NCI-H2171 (cell line): ENCODE data around the gene GRB10.

ENCODE experiments used
- DNase-seq: peaks from one replicate; lab custom pipeline; 2025; lab: John Stamatoyannopoulos, UW

GRB10 gene

DNA sequence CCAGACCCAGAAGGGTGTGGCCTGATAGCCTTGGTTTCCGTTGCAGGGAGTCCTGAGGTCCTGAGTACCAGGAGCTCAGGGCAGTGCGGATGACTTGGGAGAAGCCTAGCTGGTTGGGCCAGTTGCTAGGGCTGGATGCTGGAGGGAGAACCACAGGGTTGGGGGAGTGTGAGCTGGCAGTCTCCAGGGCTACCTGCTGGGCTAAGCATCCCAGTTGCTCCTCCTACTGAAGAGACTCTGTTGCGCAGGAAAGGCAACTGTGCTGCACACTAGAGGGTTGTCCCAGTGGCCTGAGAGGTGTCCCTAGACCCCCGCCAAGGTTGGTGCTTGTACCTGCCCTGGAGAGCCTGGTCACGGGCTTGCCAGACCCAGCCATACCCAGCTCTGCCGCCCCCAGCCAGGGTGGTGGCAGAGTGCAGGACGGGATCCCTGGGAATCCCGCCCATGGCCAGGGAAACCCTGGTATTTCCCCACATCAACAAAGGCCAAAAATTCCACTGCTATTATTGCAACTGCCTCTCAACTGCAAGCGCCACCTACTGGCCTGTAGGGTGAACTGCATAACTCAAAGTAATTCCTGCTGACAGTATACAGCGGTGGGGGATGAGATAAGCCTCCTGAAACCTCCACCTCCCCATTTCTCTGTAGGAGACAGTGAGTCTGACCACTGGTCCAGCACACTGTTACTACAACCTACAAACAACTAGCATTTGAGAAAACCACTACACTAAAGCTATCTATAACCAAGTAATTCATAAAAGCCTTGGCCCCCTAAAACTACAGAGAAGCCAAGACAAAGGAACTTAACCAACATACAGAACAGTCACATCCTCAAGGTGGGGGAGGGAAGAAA is 149.9 kb downstream of the GRB10 start:
- DNase-seq = no peak

- no peak for DNase-seq
Measured at GRCh38 chr7:50631639-50632038, 151.1 kb downstream of the GRB10 start.

- DNase-seq = no peak
Measured at GRCh38 chr7:50631100-50631499, 151.6 kb downstream of the GRB10 start.

- DNase-seq = no peak
Measured at GRCh38 chr7:50629238-50629901, 153.3 kb downstream of the GRB10 start.

- no peak for DNase-seq
Measured at GRCh38 chr7:50628434-50629084, 154.1 kb downstream of the GRB10 start.

- DNase-seq = no peak
Measured at GRCh38 chr7:50627824-50628361, 154.8 kb downstream of the GRB10 start.

GRCh38 chr7:50626286-50626685 is 156.4 kb downstream of the GRB10 start:
- DNase-seq = no peak

DNA sequence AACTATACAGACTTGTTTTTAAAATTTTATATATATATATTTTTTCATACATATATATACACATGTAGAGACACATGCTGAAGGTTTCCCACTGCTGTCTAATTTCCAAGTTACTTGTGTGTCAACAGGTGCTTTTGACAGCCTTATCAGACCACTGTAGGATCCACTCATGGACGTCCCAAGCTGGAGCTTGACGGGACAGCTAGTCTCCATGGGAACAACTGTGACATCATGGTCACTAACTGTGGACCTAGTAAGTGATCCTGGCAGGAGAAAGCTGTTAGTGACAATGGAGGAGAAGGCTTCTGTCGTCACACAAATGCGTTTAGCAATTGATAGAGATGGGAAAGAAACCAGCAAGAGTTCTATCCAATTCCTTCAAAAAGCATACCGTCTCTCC is 157.3 kb downstream of the GRB10 start:
- DNase-seq = no peak

DNA sequence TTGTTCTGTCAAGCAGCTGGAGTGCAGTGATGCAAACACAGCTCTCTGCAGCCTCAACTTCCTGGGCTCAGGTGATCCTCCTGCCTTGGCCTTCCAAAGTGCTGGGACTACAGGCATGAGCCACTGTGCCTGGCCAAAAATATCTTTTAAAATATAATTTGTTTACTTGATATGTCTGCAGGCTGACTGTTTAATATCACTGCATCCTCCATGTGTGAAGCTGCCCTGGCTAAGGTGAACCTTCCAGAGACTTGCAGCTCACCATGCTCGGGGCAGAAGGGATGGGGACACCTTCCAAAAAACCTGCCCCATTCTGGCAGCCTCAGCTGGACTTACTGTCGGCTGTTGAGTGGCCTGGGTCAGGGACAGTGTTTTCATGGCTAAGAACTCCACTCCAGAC is 159.9 kb downstream of the GRB10 start:
- DNase-seq = no peak

GRCh38 chr7:50621973-50622490 is 160.7 kb downstream of the GRB10 start:
- no peak for DNase-seq

DNA sequence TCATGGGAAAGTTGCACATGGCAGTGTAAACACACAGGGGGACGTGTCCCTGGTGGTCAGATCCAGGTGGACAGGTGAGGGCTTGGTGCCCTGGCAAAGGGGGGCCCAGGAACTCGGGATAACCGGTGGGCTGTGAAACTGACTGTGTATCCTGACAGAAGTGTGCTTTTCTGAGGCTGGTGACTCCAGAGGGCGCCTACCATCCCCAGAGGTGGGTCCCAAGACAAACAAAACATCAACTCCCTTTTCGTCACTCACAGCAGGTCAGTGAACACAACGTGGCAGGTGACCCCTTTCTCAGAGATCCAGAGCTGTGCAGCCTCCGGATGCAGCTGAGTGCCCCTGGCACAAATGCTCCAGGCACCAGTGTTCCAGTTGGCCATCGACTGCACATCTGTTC is 161.5 kb downstream of the GRB10 start:
- no peak for DNase-seq

GRCh38 chr7:50620433-50620832 is 162.3 kb downstream of the GRB10 start:
- no peak for DNase-seq

DNA sequence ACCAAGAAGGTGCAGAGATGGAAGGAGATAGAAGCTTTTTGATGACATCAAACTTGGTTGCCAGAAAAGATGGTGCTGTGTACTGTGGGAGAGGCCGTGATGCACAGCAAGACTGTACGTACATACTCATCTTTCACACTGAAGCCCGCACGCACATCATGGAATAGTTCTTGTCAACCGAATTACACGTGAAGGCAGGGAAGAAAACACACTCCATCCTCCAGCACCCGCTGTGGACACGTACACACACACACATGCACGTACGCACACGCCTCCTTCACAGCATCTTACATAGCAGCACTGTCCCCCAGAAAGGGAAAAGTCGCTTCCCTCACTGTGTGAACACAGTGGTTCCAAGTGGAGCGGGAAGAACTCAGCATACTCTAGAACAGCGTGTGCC is 163.0 kb downstream of the GRB10 start:
- no peak for DNase-seq

DNA sequence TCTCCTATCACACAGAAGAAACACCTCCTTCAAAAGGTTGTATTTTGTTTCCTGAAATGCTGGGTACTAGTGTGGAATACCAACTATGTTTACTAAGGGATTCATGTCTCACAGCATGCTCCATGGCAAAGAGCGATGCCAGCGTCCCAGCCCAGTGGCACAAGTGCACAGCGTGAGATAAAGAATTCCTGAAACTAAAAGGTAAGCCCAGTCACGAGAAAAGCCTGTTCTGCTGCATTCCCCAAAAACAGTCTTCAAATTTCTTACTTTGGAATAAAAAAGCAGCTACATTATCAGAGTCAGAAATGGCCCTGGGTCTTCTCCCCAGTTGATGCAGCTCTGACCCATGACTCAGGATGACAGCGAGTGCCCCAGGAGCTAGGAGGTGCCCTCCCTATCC is 164.4 kb downstream of the GRB10 start:
- no peak for DNase-seq

DNA sequence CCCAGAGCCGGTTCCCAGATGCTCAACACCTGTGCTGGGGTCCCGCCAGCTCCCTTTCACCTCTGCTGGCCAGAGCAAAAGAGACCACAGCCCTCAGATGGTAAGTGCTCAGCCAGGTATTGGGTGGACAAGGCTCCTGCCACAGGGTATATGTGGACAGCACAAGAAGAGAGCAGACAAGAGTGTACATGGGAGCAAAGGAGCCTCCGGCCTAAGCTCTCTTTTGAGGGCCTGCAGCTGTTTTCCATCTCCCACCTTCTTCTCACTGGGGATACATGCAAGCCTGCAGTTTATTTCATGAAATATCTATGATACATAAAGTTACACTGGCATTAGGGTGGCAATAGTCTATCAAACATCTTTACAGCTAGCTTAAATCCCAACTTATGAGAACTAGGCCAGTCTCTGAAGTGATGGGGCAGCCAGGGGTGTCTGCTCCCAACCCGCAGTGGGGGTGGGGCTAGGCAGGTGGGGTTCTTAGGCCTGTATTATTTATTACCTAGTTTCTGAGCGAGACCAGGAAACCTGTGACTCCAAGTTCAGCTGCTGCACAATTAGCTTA is 167.1 kb downstream of the GRB10 start:
- DNase-seq = no peak

DNA sequence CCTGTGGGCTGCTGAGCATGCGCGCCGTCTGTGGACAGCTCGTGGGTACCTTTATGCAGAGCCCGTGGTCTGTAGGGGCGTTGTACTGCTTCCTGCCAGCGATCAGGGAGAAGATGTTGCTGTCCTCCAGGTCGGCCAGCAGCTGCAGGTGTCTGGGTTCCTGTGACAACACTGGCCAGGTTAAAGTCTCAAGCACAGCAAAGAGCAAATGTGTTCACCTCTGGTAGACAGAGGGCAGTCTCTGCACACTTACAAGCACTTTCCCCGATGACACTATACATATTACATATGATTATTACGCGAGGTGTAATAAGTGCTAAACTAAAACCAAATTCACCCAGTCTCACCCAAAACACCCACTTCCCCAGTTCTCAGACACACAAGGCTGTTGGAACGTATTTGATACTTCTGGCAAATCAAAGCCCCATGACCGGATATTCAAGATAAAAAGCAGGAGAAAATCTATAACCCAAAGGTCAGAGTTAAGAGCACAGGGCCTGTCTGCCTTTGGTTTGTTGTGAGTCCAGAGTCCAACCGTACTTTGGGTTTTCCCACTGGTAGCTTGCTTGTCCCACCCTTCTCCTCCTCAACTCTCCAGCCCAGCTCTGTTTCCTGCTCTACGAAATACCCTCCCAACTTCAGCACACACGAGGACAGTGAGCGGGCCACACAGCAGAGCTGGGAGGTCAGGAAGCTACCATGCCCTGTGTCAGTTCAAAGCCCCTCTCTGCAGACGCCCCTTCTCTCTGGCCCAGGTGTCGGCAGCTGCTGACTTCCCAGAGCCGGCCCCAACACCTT is 167.8 kb downstream of the GRB10 start:
- no peak for DNase-seq

DNA sequence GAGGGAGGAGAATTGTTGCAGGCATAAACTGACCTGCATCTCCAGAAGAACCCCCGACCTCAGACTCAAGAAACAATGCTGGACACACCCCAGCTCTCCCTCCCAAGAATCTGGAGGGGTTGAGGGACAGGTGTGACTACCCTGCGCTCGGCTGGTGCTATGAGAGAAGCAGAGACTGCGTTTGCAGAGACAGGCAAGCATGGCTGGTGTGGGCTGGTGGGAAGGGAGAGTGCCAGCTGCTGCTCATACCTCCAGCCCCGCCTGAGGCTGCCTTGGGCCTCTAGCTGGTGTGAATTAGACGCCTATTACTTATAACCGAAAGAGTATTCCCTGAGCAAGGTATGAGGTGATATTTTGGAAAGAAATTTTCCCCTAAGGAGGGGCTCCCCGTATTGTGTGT is 169.2 kb downstream of the GRB10 start:
- DNase-seq = no peak

GRCh38 chr7:50612704-50613103 is 170.0 kb downstream of the GRB10 start:
- no peak for DNase-seq

DNA sequence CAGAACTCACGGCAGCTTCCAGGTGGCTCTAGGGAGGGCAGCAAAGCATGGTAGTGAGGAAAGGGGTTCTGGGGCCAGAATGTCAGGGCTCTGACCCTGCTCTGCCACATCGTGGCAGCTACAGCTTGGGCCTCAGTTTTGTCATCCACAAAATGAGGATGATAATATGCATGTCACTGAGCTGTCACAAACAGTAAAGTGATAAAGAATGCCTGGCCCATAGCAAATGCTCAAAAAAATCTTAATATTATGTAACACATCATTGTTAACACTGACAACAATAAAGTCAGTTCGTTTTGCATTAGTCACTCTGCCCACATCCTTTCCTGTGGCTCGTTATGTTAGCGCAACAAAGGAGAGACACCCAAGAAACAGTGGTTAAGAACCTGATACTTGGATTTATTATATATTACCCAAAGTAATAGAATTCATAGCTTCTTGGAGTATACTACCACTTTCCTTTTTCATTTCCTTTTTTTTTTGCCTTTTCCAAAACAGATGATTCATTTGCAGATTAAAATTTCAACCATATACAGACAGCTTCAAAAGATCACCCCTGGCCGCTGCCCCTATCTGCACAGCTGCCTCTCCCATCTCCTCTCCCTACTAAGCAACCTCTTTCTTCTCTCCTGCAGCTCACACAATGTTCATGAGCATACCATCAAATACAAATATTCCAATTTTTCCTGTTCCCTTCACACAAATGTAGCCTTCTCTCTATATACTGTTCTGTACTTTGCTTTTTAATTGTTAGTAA is 172.0 kb downstream of the GRB10 start:
- DNase-seq = no peak

GRCh38 chr7:50608196-50608906 is 174.3 kb downstream of the GRB10 start:
- DNase-seq = no peak
